Measurements from ENCODE around the gene NAALAD2.
"Not testable (repeated sequence)": the region's sequence is repeated elsewhere in the genome, so short reads cannot be mapped to it uniquely, and the experiment has no call there.

The NAALAD2 gene

DNA sequence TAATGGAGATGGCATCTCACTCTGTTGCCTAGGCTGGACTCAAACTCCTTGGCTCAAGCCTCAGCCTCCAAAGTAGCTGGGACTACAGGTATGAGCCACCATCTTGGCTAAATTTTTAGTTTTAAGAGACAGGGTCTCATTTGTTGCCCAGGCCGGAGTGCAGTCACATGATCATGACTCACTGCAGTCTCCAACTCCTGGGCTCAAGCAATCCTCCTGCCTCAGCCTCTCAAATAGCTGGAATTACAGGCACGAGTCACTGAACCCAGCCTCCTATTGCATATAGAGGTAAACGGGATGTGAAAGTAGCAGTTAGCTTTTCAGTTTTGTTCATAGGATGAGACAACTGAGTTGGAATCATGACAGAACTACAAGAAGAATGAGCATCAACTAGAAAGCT, 9.5 kb upstream of the NAALAD2 start:
- no peak overlapping the region for H3K4me3 ChIP-seq (ENCODE audit: low read depth, low read length)
- TF ChIP-seq, protein P1, sequence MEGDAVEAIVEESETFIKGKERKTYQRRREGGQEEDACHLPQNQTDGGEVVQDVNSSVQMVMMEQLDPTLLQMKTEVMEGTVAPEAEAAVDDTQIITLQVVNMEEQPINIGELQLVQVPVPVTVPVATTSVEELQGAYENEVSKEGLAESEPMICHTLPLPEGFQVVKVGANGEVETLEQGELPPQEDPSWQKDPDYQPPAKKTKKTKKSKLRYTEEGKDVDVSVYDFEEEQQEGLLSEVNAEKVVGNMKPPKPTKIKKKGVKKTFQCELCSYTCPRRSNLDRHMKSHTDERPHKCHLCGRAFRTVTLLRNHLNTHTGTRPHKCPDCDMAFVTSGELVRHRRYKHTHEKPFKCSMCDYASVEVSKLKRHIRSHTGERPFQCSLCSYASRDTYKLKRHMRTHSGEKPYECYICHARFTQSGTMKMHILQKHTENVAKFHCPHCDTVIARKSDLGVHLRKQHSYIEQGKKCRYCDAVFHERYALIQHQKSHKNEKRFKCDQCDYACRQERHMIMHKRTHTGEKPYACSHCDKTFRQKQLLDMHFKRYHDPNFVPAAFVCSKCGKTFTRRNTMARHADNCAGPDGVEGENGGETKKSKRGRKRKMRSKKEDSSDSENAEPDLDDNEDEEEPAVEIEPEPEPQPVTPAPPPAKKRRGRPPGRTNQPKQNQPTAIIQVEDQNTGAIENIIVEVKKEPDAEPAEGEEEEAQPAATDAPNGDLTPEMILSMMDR (IDR thresholded peaks at IDR 0.05; ENCODE audit: borderline replicate concordance, insufficient read depth, low read depth, low read length), result no peak

GRCh38 chr11:90133560-90134477, 644 bp upstream of the NAALAD2 start:
- TF ChIP-seq, protein P1 (IDR thresholded peaks at IDR 0.05; ENCODE audit: borderline replicate concordance, insufficient read depth, low read depth, low read length), result no peak
- no peak overlapping the region for H3K4me3 ChIP-seq (ENCODE audit: low read depth, low read length)

GRCh38 chr11:90135016-90135415, 553 bp downstream of the NAALAD2 start:
- H3K4me3 ChIP-seq (ENCODE audit: low read depth, low read length), result no peak overlapping the region
- TF ChIP-seq, protein P1 (IDR thresholded peaks at IDR 0.05; ENCODE audit: borderline replicate concordance, insufficient read depth, low read depth, low read length), result no peak

- TF ChIP-seq, protein P1 (IDR thresholded peaks at IDR 0.05; ENCODE audit: borderline replicate concordance, insufficient read depth, low read depth, low read length), result no peak
- no peak overlapping the region for H3K4me3 ChIP-seq (ENCODE audit: low read depth, low read length)
These were observed 14.4 kb downstream of the NAALAD2 start for GRCh38 chr11:90148900-90149299.

DNA sequence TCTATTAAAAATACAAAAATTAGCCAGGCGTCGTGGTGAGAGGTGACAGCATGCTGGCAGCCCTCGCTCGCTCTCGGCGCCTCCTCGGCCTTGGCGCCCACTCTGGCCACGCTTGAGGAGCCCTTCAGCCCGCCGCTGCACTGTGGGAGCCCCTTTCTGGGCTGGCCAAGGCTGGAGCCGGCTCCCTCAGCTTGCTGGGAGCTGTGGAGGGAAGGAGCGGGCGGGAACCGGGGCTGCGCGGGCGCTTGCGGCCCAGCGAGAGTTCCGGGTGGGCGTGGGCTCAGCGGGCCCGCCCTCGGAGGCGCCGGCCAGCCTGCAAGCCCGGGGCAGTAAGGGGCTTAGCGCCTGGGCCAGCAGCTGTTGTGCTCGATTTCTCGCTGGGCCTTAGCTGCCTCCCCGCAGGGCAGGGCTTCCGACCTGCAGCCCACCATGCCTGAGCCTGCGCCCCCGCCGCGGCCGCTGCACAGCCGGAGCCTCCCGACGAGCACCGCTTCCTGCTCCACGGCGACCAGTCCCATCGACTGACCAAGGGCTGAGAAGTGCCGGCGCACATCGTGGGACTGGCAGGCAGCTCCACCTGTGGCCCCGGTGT, 32.6 kb downstream of the NAALAD2 start:
- not testable (repeated sequence) for H3K4me3 ChIP-seq (ENCODE audit: low read depth, low read length)

DNA sequence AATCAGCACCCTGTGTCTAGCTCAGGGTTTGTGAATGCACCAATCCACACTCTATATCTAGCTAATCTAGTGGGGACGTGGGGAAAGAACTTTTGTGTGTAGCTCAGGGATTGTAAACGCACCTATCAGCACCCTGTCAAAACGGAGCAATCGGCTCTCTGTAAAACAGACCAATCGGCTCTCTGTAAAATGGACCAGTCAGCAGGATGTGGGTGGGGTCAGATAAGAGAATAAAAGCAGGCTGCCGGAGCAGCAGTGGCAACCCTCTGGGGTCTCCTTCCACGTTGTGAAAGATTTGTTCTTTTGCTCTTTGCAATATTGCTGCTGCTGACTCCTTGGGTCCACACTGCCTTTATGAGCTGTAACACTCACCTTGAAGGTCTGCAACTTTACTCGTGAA, 33.2 kb downstream of the NAALAD2 start:
- H3K4me3 ChIP-seq (ENCODE audit: low read depth, low read length), result not testable (repeated sequence)

- TF ChIP-seq, protein P1 (IDR thresholded peaks at IDR 0.05; ENCODE audit: borderline replicate concordance, insufficient read depth, low read depth, low read length), result no peak
- no peak overlapping the region for H3K4me3 ChIP-seq (ENCODE audit: low read depth, low read length)
These were observed 34.1 kb downstream of the NAALAD2 start for GRCh38 chr11:90168571-90168970.

- TF ChIP-seq, protein P1 (IDR thresholded peaks at IDR 0.05; ENCODE audit: borderline replicate concordance, insufficient read depth, low read depth, low read length), result no peak
- no peak overlapping the region for H3K4me3 ChIP-seq (ENCODE audit: low read depth, low read length)
These were observed 36.9 kb downstream of the NAALAD2 start for GRCh38 chr11:90171359-90171758.
